Colonic mucosa (tissue), 4 donors: ENCODE measurements around the gene DAO. TPM values are rescaled to one million over a fixed set of nuclear protein-coding genes. Genes with fewer than 3 reads are reported as not detected.

Experiments
- DNase-seq: peaks from one replicate; pipeline ENCODE4 v3.0.0-alpha.2; 2020
- H3K27ac ChIP-seq: fragments of 200-600 bp; one replicate; pipeline ENCODE4 v1.8.0; 2021
- H3K27me3 ChIP-seq: fragments of 200-600 bp; one replicate; pipeline ENCODE4 v1.8.0; 2021
- H3K36me3 ChIP-seq: fragments of 200-600 bp; one replicate; pipeline ENCODE4 v1.8.0; 2021
- H3K4me1 ChIP-seq: fragments of 200-600 bp; one replicate; pipeline ENCODE4 v1.8.0; 2021; ENCODE audit warnings: mild to moderate bottlenecking
- H3K4me3 ChIP-seq: fragments of 200-600 bp; one replicate; pipeline ENCODE4 v1.8.0; 2021
- H3K9ac ChIP-seq, 2 donors: one replicate each; pipeline ENCODE4 v1.7.0; 2013; ENCODE audit warnings: control low read depth in 2 of 2, low read depth in 2 of 2, low read length in 2 of 2
- H3K9me3 ChIP-seq: fragments of 200-600 bp; one replicate; pipeline ENCODE4 v1.8.0; 2021
- intact Hi-C: fragments of 100-400 bp; cut with DNase I; formaldehyde crosslinking; loops from one replicate; pipeline ENCODE4 v1.14.1; 2022
- microRNA-seq: library from miRNA; unstranded; fragments of <30 nt; microRNA quantifications from one replicate; pipeline ENCODE4, GENCODE V29; 2019
- total RNA-seq, 2 donors: library from RNA; stranded (reverse); fragmentation: NEBNext Ultra II Directional in 1 of 2; extraction: Animal tissue kit (Norgen Biotek cat#: 25700) in 1 of 2; gene quantifications; one replicate each; pipeline ENCODE4 v1.2.1, GENCODE V29; 2021
- TF ChIP-seq, protein P1 (sequence below): fragments of 200-600 bp; IDR thresholded peaks from one replicate; pipeline ENCODE4 v1.8.0; 2022; ENCODE audit warnings: antibody characterized with exemption, mild to moderate bottlenecking
- donor health status: healthy.
- donor health status: DM: no; HTN: no; CAD: no.
- donor health status: DM: no; HTN: no; CAD: no.

The DAO gene
- total RNA-seq, 2 donors from 2014 or later, result 2.2 to 2.4 TPM

- H3K9me3 ChIP-seq, result no peaks in the 10 kb centered on the region
- H3K9ac ChIP-seq, result no peak overlapping the region
- TF ChIP-seq, protein P1, sequence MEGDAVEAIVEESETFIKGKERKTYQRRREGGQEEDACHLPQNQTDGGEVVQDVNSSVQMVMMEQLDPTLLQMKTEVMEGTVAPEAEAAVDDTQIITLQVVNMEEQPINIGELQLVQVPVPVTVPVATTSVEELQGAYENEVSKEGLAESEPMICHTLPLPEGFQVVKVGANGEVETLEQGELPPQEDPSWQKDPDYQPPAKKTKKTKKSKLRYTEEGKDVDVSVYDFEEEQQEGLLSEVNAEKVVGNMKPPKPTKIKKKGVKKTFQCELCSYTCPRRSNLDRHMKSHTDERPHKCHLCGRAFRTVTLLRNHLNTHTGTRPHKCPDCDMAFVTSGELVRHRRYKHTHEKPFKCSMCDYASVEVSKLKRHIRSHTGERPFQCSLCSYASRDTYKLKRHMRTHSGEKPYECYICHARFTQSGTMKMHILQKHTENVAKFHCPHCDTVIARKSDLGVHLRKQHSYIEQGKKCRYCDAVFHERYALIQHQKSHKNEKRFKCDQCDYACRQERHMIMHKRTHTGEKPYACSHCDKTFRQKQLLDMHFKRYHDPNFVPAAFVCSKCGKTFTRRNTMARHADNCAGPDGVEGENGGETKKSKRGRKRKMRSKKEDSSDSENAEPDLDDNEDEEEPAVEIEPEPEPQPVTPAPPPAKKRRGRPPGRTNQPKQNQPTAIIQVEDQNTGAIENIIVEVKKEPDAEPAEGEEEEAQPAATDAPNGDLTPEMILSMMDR, result no peak
- no peaks in the 10 kb centered on the region for H3K4me1 ChIP-seq
- H3K36me3 ChIP-seq, result no peaks in the 10 kb centered on the region
- no peaks in the 10 kb centered on the region for H3K27me3 ChIP-seq
- DNase-seq, result no peak
- no peak overlapping the region for H3K4me3 ChIP-seq
- intact Hi-C loops, result loop anchor here (2.0 to 10.0 kb wide), 3 partner anchors 65 to 385 kb away; partner anchors contain the start of genes ALKBH2, ISCU and SART3
- no peak overlapping the region for H3K27ac ChIP-seq
Observed at GRCh38 chr12:108949976-108950375, 70.1 kb downstream of the DAO start.

Small RNA genes lying within 50 kb of the gene (microRNA-seq; reads per million reads assigned to microRNA genes)
- gene MIR619, result not detected

Other genes starting within 250 kb of the DAO start
- 1 to 10 TPM; 2.5 to 4.4 TPM for gene SELPLG, start 246.2 kb upstream of the DAO start, total RNA-seq
- gene CORO1C, start 148.6 kb upstream of the DAO start, total RNA-seq, result 100 to 1,000 TPM; 112 to 166 TPM
- gene SSH1, start 22.5 kb upstream of the DAO start, total RNA-seq, result 10 to 100 TPM; 22.5 to 29.1 TPM
- gene SVOP, start 141.0 kb downstream of the DAO start, total RNA-seq, result under 1 TPM; 0.15 to 0.50 TPM
- 10 to 100 TPM; 25.1 to 27.7 TPM for gene USP30, start 172.5 kb downstream of the DAO start, total RNA-seq
- gene ALKBH2, start 213.4 kb downstream of the DAO start, total RNA-seq, result 1 to 10 TPM; 5.0 to 8.9 TPM
- 10 to 100 TPM; 48.7 to 68.3 TPM for gene UNG, start 217.5 kb downstream of the DAO start, total RNA-seq
- gene ACACB, start 236.5 kb downstream of the DAO start, total RNA-seq, result 10 to 100 TPM; 21.3 to 32.8 TPM